ENCODE results near the gene MRPL53. TPM values are rescaled to one million over a fixed set of nuclear protein-coding genes. Genes with fewer than 3 reads are reported as not detected.

The MRPL53 gene
- total RNA-seq, 1 experiment from 2014 or later, result 52.1 TPM

GRCh38 chr2:74515981-74516633 lies 43.6 kb upstream of the MRPL53 start (continued):
- TF ChIP-seq ZNF138 (CRISPR knock-in tag; conservative IDR thresholded peaks at IDR 0.05), result peak; percentile 30; the same call in 1 of the 2 replicates
- TF ChIP-seq ATF3 (CRISPR knock-in tag; conservative IDR thresholded peaks at IDR 0.05), result no peak; the same call in 1 of the 2 replicates
- peak; percentile 57; the same call in 1 of the 2 replicates for TF ChIP-seq KAT7 (CRISPR knock-in tag; IDR thresholded peaks at IDR 0.05; ENCODE audit: borderline replicate concordance)
- no peak; the same call in 1 of the 2 replicates for TF ChIP-seq MLX (CRISPR knock-in tag; IDR thresholded peaks at IDR 0.05)
- no peak for TF ChIP-seq ZNF416 (CRISPR knock-in tag; IDR thresholded peaks at IDR 0.05)
- TF ChIP-seq ZMAT4 (CRISPR knock-in tag; IDR thresholded peaks at IDR 0.05), result no peak
- TF ChIP-seq NR1H2 (CRISPR knock-in tag; IDR thresholded peaks at IDR 0.05), result peak; percentile 87
- TF ChIP-seq STAT6 (CRISPR knock-in tag; conservative IDR thresholded peaks at IDR 0.05; ENCODE audit: low read depth), result no peak
- TF ChIP-seq MXD4 (CRISPR knock-in tag; IDR thresholded peaks at IDR 0.05; ENCODE audit: borderline replicate concordance), result no peak
- no peak for TF ChIP-seq IRF2 (CRISPR knock-in tag; IDR thresholded peaks at IDR 0.05; ENCODE audit: borderline replicate concordance, low read depth)
- TF ChIP-seq SMAD4 (CRISPR knock-in tag; IDR thresholded peaks at IDR 0.05), result peak; percentile 85
- no peak for TF ChIP-seq RORB (CRISPR knock-in tag; IDR thresholded peaks at IDR 0.05)
- peak; percentile 55; the same call in 1 of the 2 replicates for TF ChIP-seq ZNF121 (CRISPR knock-in tag; IDR thresholded peaks at IDR 0.05)
- TF ChIP-seq MYBL2 (CRISPR knock-in tag; IDR thresholded peaks at IDR 0.05), result peak; percentile 96
- 0 out of 2 replicates have a peak, but pooled peaks have one; percentile 86 for TF ChIP-seq ZNF281 (CRISPR knock-in tag; IDR thresholded peaks at IDR 0.05)
- TF ChIP-seq NFATC4 (CRISPR knock-in tag; IDR thresholded peaks at IDR 0.05), result no peak
- peak; percentile 64; the same call in 1 of the 2 replicates for TF ChIP-seq ZBTB43 (CRISPR knock-in tag; IDR thresholded peaks at IDR 0.05)
- 0 out of 2 replicates have a peak, but pooled peaks have one; percentile 48 for TF ChIP-seq ATF6 (CRISPR knock-in tag; IDR thresholded peaks at IDR 0.05)
- no peak for TF ChIP-seq USF2 (CRISPR knock-in tag; IDR thresholded peaks at IDR 0.05)
- TF ChIP-seq GABPB1 (CRISPR knock-in tag; IDR thresholded peaks at IDR 0.05), result no peak
- peak; percentile 95; the same call in 1 of the 2 replicates for TF ChIP-seq NFE2L1 (CRISPR knock-in tag; IDR thresholded peaks at IDR 0.05)
- no peak for TF ChIP-seq SOX15 (CRISPR knock-in tag; IDR thresholded peaks at IDR 0.05)
- TF ChIP-seq FOXP4 (CRISPR knock-in tag; IDR thresholded peaks at IDR 0.05), result peak; percentile 96
- TF ChIP-seq TCF7 (CRISPR knock-in tag; IDR thresholded peaks at IDR 0.05; ENCODE audit: low read depth), result peak; percentile 84; the same call in 1 of the 2 replicates
- no peak for TF ChIP-seq NR3C1 (CRISPR knock-in tag; conservative IDR thresholded peaks at IDR 0.05; ENCODE audit: low read depth)
- peak; percentile 96 for TF ChIP-seq TP53 (CRISPR knock-in tag; IDR thresholded peaks at IDR 0.05)

All from WTC11 (cell line).